ENCODE measurements around the gene ZNF335. TPM values are rescaled to one million over a fixed set of nuclear protein-coding genes. Genes with fewer than 3 reads are reported as not detected.

ZNF335 gene
- total and polyA plus RNA-seq, 2 of the 13 experiments (the other 11 are each of a cell fraction or from before 2014, with no cell fraction given): 9.7 to 13.7 TPM

- TF ChIP-seq, protein P1, sequence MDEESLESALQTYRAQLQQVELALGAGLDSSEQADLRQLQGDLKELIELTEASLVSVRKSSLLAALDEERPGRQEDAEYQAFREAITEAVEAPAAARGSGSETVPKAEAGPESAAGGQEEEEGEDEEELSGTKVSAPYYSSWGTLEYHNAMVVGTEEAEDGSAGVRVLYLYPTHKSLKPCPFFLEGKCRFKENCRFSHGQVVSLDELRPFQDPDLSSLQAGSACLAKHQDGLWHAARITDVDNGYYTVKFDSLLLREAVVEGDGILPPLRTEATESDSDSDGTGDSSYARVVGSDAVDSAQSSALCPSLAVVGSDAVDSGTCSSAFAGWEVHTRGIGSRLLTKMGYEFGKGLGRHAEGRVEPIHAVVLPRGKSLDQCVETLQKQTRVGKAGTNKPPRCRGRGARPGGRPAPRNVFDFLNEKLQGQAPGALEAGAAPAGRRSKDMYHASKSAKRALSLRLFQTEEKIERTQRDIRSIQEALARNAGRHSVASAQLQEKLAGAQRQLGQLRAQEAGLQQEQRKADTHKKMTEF (CRISPR knock-in tag; IDR thresholded peaks at IDR 0.05): no peak
- TF ChIP-seq BRD4 (CRISPR knock-in tag; IDR thresholded peaks at IDR 0.05): no peak
- no peak for TF ChIP-seq ZBTB49 (CRISPR knock-in tag; IDR thresholded peaks at IDR 0.05; ENCODE audit: borderline replicate concordance)
- no peak for TF ChIP-seq ZNF660 (CRISPR knock-in tag; IDR thresholded peaks at IDR 0.05; ENCODE audit: borderline replicate concordance, low read depth)
- TF ChIP-seq, protein P2, sequence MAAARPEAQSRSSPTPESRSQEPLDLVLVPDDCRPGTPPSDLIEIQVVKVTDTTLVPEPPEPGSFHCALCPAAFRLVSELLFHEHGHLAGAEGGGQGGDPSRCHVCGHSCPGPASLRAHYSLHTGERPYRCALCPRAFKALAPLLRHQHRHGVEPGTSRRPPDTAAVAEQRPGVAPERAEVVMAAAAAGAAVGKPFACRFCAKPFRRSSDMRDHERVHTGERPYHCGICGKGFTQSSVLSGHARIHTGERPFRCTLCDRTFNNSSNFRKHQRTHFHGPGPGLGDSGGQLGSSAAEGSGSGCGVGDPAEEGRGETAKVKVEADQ (CRISPR knock-in tag; IDR thresholded peaks at IDR 0.05; ENCODE audit: borderline replicate concordance): no peak
- TF ChIP-seq, protein P3, sequence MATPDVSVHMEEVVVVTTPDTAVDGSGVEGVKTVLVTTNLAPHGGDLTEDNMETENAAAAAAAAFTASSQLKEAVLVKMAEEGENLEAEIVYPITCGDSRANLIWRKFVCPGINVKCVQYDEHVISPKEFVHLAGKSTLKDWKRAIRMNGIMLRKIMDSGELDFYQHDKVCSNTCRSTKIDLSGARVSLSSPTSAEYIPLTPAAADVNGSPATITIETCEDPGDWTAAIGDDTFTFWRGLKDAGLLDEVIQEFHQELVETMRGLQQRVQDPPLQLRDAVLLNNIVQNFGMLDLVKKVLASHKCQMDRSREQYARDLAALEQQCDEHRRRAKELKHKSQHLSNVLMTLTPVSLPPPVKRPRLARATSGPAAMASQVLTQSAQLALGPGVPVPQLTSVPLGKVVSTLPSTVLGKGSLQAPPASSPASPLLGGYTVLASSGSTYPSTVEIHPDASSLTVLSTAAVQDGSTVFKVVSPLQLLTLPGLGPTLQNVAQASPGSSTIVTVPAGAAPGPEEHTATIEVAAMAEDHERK (CRISPR knock-in tag; IDR thresholded peaks at IDR 0.05; ENCODE audit: low read depth): no peak
- TF ChIP-seq, protein P4, sequence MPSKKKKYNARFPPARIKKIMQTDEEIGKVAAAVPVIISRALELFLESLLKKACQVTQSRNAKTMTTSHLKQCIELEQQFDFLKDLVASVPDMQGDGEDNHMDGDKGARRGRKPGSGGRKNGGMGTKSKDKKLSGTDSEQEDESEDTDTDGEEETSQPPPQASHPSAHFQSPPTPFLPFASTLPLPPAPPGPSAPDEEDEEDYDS (CRISPR knock-in tag; IDR thresholded peaks at IDR 0.05): no peak
- no peak for TF ChIP-seq SRSF9 (IDR thresholded peaks at IDR 0.05; ENCODE audit: borderline replicate concordance, insufficient read depth, low read depth, low read length, poor library complexity, severe bottlenecking)
- TF ChIP-seq CREM (IDR thresholded peaks at IDR 0.05): no peak
- no peak for TF ChIP-seq CREM (CRISPR knock-in tag; IDR thresholded peaks at IDR 0.05)
- TF ChIP-seq MYC (CRISPR knock-in tag; IDR thresholded peaks at IDR 0.05; ENCODE audit: borderline replicate concordance): peak; percentile 36; the same call in 1 of the 2 replicates
- TF ChIP-seq ZBTB38 (CRISPR knock-in tag; IDR thresholded peaks at IDR 0.05): no peak
- no peak for TF ChIP-seq PHF5A (CRISPR knock-in tag; IDR thresholded peaks at IDR 0.05; ENCODE audit: low read depth, unreplicated experiment)
- TF ChIP-seq RELA (CRISPR knock-in tag; IDR thresholded peaks at IDR 0.05): no peak
- TF ChIP-seq STAT6 (CRISPR knock-in tag; IDR thresholded peaks at IDR 0.05; ENCODE audit: borderline replicate concordance): no peak
Observed at GRCh38 chr20:45919542-45920399, 52.2 kb downstream of the ZNF335 start (continued).

Data from HepG2 (cell line).